ENCODE measurements around the gene TYSND1. TPM values are rescaled to one million over a fixed set of nuclear protein-coding genes. Genes with fewer than 3 reads are reported as not detected.
"Not testable (repeated sequence)": the region's sequence is repeated elsewhere in the genome, so short reads cannot be mapped to it uniquely, and the experiment has no call there.

Gene TYSND1
- total RNA-seq, 1 donor: 9.7 TPM

GRCh38 chr10:70101668-70102067, 44.8 kb downstream of the TYSND1 start:
- TF ChIP-seq, protein P1, sequence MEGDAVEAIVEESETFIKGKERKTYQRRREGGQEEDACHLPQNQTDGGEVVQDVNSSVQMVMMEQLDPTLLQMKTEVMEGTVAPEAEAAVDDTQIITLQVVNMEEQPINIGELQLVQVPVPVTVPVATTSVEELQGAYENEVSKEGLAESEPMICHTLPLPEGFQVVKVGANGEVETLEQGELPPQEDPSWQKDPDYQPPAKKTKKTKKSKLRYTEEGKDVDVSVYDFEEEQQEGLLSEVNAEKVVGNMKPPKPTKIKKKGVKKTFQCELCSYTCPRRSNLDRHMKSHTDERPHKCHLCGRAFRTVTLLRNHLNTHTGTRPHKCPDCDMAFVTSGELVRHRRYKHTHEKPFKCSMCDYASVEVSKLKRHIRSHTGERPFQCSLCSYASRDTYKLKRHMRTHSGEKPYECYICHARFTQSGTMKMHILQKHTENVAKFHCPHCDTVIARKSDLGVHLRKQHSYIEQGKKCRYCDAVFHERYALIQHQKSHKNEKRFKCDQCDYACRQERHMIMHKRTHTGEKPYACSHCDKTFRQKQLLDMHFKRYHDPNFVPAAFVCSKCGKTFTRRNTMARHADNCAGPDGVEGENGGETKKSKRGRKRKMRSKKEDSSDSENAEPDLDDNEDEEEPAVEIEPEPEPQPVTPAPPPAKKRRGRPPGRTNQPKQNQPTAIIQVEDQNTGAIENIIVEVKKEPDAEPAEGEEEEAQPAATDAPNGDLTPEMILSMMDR (IDR thresholded peaks at IDR 0.05; ENCODE audit: insufficient read depth, low read length): no peak
- H3K4me3 ChIP-seq (ENCODE audit: low read depth, low read length): no peak overlapping the region
- DNase-seq (ENCODE audit: low read depth): no peak

DNA sequence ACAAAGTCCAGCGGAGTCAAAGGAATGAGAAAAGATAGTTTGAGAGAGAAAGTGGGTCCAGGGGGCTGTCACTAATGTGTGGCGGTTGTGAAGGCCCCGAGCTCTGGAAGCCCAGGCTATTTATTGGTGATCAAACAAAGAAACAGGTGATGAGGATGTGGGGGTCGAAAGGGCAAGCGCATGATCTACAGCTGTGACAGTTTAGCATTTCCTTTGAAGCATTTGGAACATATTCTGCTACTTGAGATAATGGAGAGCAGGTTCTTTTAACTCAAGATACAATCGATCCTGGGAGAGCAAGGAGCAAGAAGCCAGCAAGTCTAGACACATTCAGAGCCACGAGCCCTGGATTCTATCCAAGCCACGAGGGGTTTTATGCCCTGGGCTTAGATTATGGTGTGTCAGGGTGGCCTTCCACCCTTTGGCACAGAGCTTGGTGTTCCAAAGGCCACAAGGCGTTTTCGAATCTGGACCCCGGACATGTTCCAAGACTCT, 45.4 kb downstream of the TYSND1 start:
- not testable (repeated sequence) for H3K4me3 ChIP-seq (ENCODE audit: low read depth, low read length); DNase-seq (ENCODE audit: low read depth)

- no peak for DNase-seq (ENCODE audit: low read depth)
- TF ChIP-seq, protein P1 (IDR thresholded peaks at IDR 0.05; ENCODE audit: insufficient read depth, low read length): no peak
- no peak overlapping the region for H3K4me3 ChIP-seq (ENCODE audit: low read depth, low read length)
These were observed 48.2 kb downstream of the TYSND1 start for GRCh38 chr10:70098271-70098670.

- no peak overlapping the region for H3K4me3 ChIP-seq (ENCODE audit: low read depth, low read length)
- TF ChIP-seq, protein P1 (IDR thresholded peaks at IDR 0.05; ENCODE audit: insufficient read depth, low read length): no peak
- no peak for DNase-seq (ENCODE audit: low read depth)
These were observed 49.0 kb downstream of the TYSND1 start for GRCh38 chr10:70097459-70097858.

DNA sequence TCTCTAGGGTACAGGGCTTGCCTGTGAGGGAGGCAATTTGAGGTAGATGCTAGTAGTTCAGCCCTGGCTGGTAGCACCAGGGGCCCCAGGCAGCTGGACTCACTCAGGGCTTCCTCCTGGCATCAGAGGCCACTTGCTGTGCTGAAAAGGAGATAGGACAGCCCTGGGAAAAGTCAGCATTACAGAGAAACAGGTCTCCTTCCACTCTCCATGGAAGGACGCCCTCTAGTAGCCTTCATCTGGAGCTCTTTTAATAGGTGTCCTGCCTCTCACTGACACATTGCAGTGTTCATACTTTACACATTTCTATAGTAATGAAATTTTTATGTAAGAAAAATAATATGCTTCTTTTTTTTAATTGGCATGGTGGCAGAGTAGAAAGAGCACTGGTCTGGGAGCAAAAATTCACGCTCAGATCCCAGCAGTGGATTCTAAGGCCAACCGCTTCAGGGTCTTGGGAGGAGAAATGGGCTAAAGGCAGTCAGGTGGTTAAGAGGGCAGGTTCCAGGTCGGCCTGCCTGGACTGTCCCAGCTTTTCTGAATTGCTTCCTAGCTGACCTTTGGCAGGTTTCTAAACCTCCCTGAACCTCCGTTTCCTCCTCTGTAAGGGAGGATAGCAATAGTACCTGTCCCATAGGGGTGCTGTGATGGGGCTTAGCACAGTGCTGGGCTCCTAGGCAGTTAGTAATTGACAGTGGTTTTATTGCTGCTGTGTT, 49.6 kb downstream of the TYSND1 start:
- TF ChIP-seq, protein P1 (IDR thresholded peaks at IDR 0.05; ENCODE audit: insufficient read depth, low read length): no peak
- no peak overlapping the region for H3K4me3 ChIP-seq (ENCODE audit: low read depth, low read length)
- DNase-seq (ENCODE audit: low read depth): no peak

- TF ChIP-seq, protein P1 (IDR thresholded peaks at IDR 0.05; ENCODE audit: insufficient read depth, low read length): no peak
- no peak for DNase-seq (ENCODE audit: low read depth)
- no peak overlapping the region for H3K4me3 ChIP-seq (ENCODE audit: low read depth, low read length)
These were observed 50.3 kb downstream of the TYSND1 start for GRCh38 chr10:70096016-70096704.

- H3K4me3 ChIP-seq (ENCODE audit: low read depth, low read length): no peak overlapping the region
- no peak for DNase-seq (ENCODE audit: low read depth)
- TF ChIP-seq, protein P1 (IDR thresholded peaks at IDR 0.05; ENCODE audit: insufficient read depth, low read length): no peak
These were observed 52.2 kb downstream of the TYSND1 start for GRCh38 chr10:70094250-70094649.

All from fibroblast of the aortic adventitia (primary cell).